ENCODE data around the gene KBTBD12.

KBTBD12 gene

GRCh38 chr3:128004661-128005060 is 89.6 kb downstream of the KBTBD12 start:
- no peaks in the 10 kb centered on the region for H3K36me3 ChIP-seq (replicated peaks)
- in situ Hi-C loops (cut with HindIII; ENCODE audit: low pct_ligation_motif_present, low sequenced_read_pairs): no loop called here
- TF ChIP-seq CTCF (IDR thresholded peaks at IDR 0.05; ENCODE audit: low read depth, low read length, missing control alignments): no peak

GRCh38 chr3:128006061-128007032 is 91.3 kb downstream of the KBTBD12 start:
- Histone ChIP-seq H3K36me3 (replicated peaks) (no peaks in the 10 kb centered on the region), H3K27me3 (replicated peaks) (no peaks in the 10 kb centered on the region), H3K27ac (no peak overlapping the region), H3K4me3 (ENCODE audit: low read depth, low read length) (no peak overlapping the region)
- TF ChIP-seq CTCF (IDR thresholded peaks at IDR 0.05; ENCODE audit: low read depth, low read length, missing control alignments): no peak
- in situ Hi-C loops (cut with HindIII; ENCODE audit: low pct_ligation_motif_present, low sequenced_read_pairs): no loop called here
- DNase-seq: no peak

More at GRCh38 chr3:128004661-128005060, 89.6 kb downstream of the KBTBD12 start:
- Histone ChIP-seq H3K4me3 (ENCODE audit: low read depth, low read length) (no peak overlapping the region), H3K27me3 (replicated peaks) (no peaks in the 10 kb centered on the region), H3K27ac (no peak overlapping the region)
- DNase-seq: no peak

GRCh38 chr3:128007033-128007424 is 92.0 kb downstream of the KBTBD12 start:
- no peak for TF ChIP-seq CTCF (IDR thresholded peaks at IDR 0.05; ENCODE audit: low read depth, low read length, missing control alignments)
- DNase-seq: no peak
- Histone ChIP-seq H3K4me3 (ENCODE audit: low read depth, low read length) (no peak overlapping the region), H3K27ac (no peak overlapping the region), H3K27me3 (replicated peaks) (no peaks in the 10 kb centered on the region), H3K36me3 (replicated peaks) (no peaks in the 10 kb centered on the region)
- in situ Hi-C loops (cut with HindIII; ENCODE audit: low pct_ligation_motif_present, low sequenced_read_pairs): no loop called here

GRCh38 chr3:128009952-128010846 is 95.2 kb downstream of the KBTBD12 start:
- in situ Hi-C loops (cut with HindIII; ENCODE audit: low pct_ligation_motif_present, low sequenced_read_pairs): no loop called here
- no peak overlapping the region for H3K4me3 ChIP-seq (ENCODE audit: low read depth, low read length)
- TF ChIP-seq CTCF (IDR thresholded peaks at IDR 0.05; ENCODE audit: low read depth, low read length, missing control alignments): no peak
- no peak overlapping the region for H3K27ac ChIP-seq
- H3K36me3 ChIP-seq (replicated peaks): no peaks in the 10 kb centered on the region
- DNase-seq: no peak
- H3K27me3 ChIP-seq (replicated peaks): no peaks in the 10 kb centered on the region

- Histone ChIP-seq H3K36me3 (replicated peaks) (no peaks in the 10 kb centered on the region), H3K27me3 (replicated peaks) (no peaks in the 10 kb centered on the region), H3K27ac (no peak overlapping the region), H3K4me3 (ENCODE audit: low read depth, low read length) (no peak overlapping the region)
- peak; percentile 22 for DNase-seq
- peak; percentile 77 for TF ChIP-seq CTCF (IDR thresholded peaks at IDR 0.05; ENCODE audit: low read depth, low read length, missing control alignments)
- in situ Hi-C loops (cut with HindIII; ENCODE audit: low pct_ligation_motif_present, low sequenced_read_pairs): no loop called here
Observed at GRCh38 chr3:128011140-128011539, 96.1 kb downstream of the KBTBD12 start.
